ENCODE data around the gene CBARP. TPM values are rescaled to one million over a fixed set of nuclear protein-coding genes. Genes with fewer than 3 reads are reported as not detected.

Gene CBARP
- polyA plus RNA-seq, 3 donors = not detected

GRCh38 chr19:1261538-1261797 lies 23.7 kb upstream of the CBARP start:
- H4K20me1 ChIP-seq (ENCODE audit: insufficient read depth, low read length) = peaks cover 41% of the 10 kb centered on the region
- H3K27ac ChIP-seq (ENCODE audit: low read depth in 1 of 2, low read length in 2 of 2) = peak overlapping the region; percentile 39 to 95
- intact Hi-C loops (cut with micrococcal nuclease) = no loop called here
- peak overlapping the region; percentile 95 for H3K4me2 ChIP-seq (replicated peaks; ENCODE audit: extremely low read depth, low read length, poor library complexity, severe bottlenecking)
- H3K27me3 Mint-ChIP-seq (ENCODE audit: low read depth in 3 of 3) = peaks cover 3 to 12% (median 9%) of the 10 kb centered on the region in 3 donors
- no peaks in the 10 kb centered on the region for H3K9me3 Mint-ChIP-seq
- H3K4me3 ChIP-seq (replicated peaks in 1 of 3; ENCODE audit: low read depth in 2 of 3, low read length in 3 of 3) = peak overlapping the region; percentile 55 to 93 (median 60)
- 0% methylated on average over 14 of the region's 14 CpGs for WGBS (ENCODE audit: insufficient coverage)
- peak overlapping the region; percentile 88 to 97 (median 94) for H3K27ac Mint-ChIP-seq
- H3K4me1 ChIP-seq (ENCODE audit: control insufficient read depth in 1 of 2, insufficient read depth in 2 of 2, low read length in 2 of 2) = peaks cover 67 to 80% of the 10 kb centered on the region in 2 donors
- H3K36me3 ChIP-seq (replicated peaks in 1 of 2; ENCODE audit: control insufficient read depth in 1 of 2, insufficient read depth in 2 of 2, low read length in 2 of 2) = peaks cover 17 to 18% of the 10 kb centered on the region in 2 donors
- peak in 1 of 3 donors; percentile 47 for DNase-seq
- no peak for TF ChIP-seq CTCF (IDR thresholded peaks at IDR 0.05)
- peak overlapping the region; percentile 81 to 89 for H3K4me3 Mint-ChIP-seq
- H2AFZ ChIP-seq (ENCODE audit: insufficient read depth, low read depth, low read length, poor library complexity, severe bottlenecking) = peak overlapping the region; percentile 48
- H3K9ac ChIP-seq (ENCODE audit: insufficient read depth, low read length, poor library complexity, severe bottlenecking) = peak overlapping the region; percentile 87
- no peaks in the 10 kb centered on the region for H3K27me3 ChIP-seq (ENCODE audit: control insufficient read depth in 2 of 2, insufficient read depth in 2 of 2, low read length in 2 of 2)
- no peaks in the 10 kb centered on the region for H3K9me3 ChIP-seq (replicated peaks in 1 of 2; ENCODE audit: control insufficient read depth in 1 of 2, insufficient read depth in 1 of 2, low read length in 2 of 2)
- H3K79me2 ChIP-seq (ENCODE audit: insufficient read depth, low read length) = peaks cover 29% of the 10 kb centered on the region
- H3K4me1 Mint-ChIP-seq = peaks cover 58% of the 10 kb centered on the region
- peaks cover 14 to 23% of the 10 kb centered on the region in 2 donors for H3K36me3 Mint-ChIP-seq

- Mint-ChIP-seq H3K4me3 (peak overlapping the region; percentile 81 to 89), H3K4me1 (peaks cover 59% of the 10 kb centered on the region), H3K27me3 (ENCODE audit: low read depth in 3 of 3) (peaks cover 3 to 12% (median 9%) of the 10 kb centered on the region in 3 donors), H3K27ac (peak overlapping the region; percentile 89 to 97 (median 94)), H3K9me3 (no peaks in the 10 kb centered on the region), H3K36me3 (peaks cover 19 to 28% of the 10 kb centered on the region in 2 donors)
- DNase-seq = peak; percentile 97
- peaks cover 33% of the 10 kb centered on the region for H3K79me2 ChIP-seq (ENCODE audit: insufficient read depth, low read length)
- peaks cover 46% of the 10 kb centered on the region for H4K20me1 ChIP-seq (ENCODE audit: insufficient read depth, low read length)
- no peaks in the 10 kb centered on the region for H3K9me3 ChIP-seq (replicated peaks in 1 of 2; ENCODE audit: control insufficient read depth in 1 of 2, insufficient read depth in 1 of 2, low read length in 2 of 2)
- peaks cover 21 to 23% of the 10 kb centered on the region in 2 donors for H3K36me3 ChIP-seq (replicated peaks in 1 of 2; ENCODE audit: control insufficient read depth in 1 of 2, insufficient read depth in 2 of 2, low read length in 2 of 2)
- peak overlapping the region; percentile 55 to 93 (median 60) for H3K4me3 ChIP-seq (replicated peaks in 1 of 3; ENCODE audit: low read depth in 2 of 3, low read length in 3 of 3)
- peak overlapping the region; percentile 95 for H3K4me2 ChIP-seq (replicated peaks; ENCODE audit: extremely low read depth, low read length, poor library complexity, severe bottlenecking)
- peak; percentile 24 for TF ChIP-seq CTCF (IDR thresholded peaks at IDR 0.05)
- peaks cover 63 to 80% of the 10 kb centered on the region in 2 donors for H3K4me1 ChIP-seq (ENCODE audit: control insufficient read depth in 1 of 2, insufficient read depth in 2 of 2, low read length in 2 of 2)
- no peaks in the 10 kb centered on the region for H3K27me3 ChIP-seq (ENCODE audit: control insufficient read depth in 2 of 2, insufficient read depth in 2 of 2, low read length in 2 of 2)
- under 1% methylated on average over 65 of the region's 83 CpGs for WGBS (ENCODE audit: insufficient coverage)
- peak overlapping the region; percentile 87 for H3K9ac ChIP-seq (ENCODE audit: insufficient read depth, low read length, poor library complexity, severe bottlenecking)
- intact Hi-C loops (cut with micrococcal nuclease) = loop anchor here in 1 of 2 donors (1.0 kb wide), 1 partner anchor 9 kb away; no protein-coding TSS in a partner anchor
- peak overlapping the region; percentile 74 to 95 for H3K27ac ChIP-seq (ENCODE audit: low read depth in 1 of 2, low read length in 2 of 2)
- H2AFZ ChIP-seq (ENCODE audit: insufficient read depth, low read depth, low read length, poor library complexity, severe bottlenecking) = peak overlapping the region; percentile 48
Observed at GRCh38 chr19:1260749-1261537, 23.1 kb upstream of the CBARP start.
